Measurements from ENCODE around the gene HIGD2A. TPM values are rescaled to one million over a fixed set of nuclear protein-coding genes. Genes with fewer than 3 reads are reported as not detected.

Gene HIGD2A
- total and polyA plus RNA-seq, 2 donors (not counting 3 experiments of a cell fraction or from before 2014, with no cell fraction given) = 96.2 to 210 TPM

GRCh38 chr5:176432707-176433106, 44.2 kb downstream of the HIGD2A start:
- no peak for TF ChIP-seq JUN (IDR thresholded peaks at IDR 0.05; ENCODE audit: borderline replicate concordance, insufficient read depth, insufficient read length, low read depth)
- TF ChIP-seq EZH2 (IDR thresholded peaks at IDR 0.05; ENCODE audit: borderline replicate concordance, low read depth, low read length, severe bottlenecking) = no peak
- TF ChIP-seq POLR2AphosphoS5 (IDR thresholded peaks at IDR 0.05; ENCODE audit: insufficient read depth, low read depth, low read length) = no peak
- no peak for TF ChIP-seq CTCF (IDR thresholded peaks at IDR 0.05; ENCODE audit: extremely low read depth in 1 of 2, insufficient read depth in 1 of 2, low read depth in 1 of 2, low read length in 2 of 2)
- no peak for TF ChIP-seq GATA2 (IDR thresholded peaks at IDR 0.05; ENCODE audit: insufficient read depth, insufficient read length, low read depth, low read length)
- TF ChIP-seq FOS (IDR thresholded peaks at IDR 0.05; ENCODE audit: borderline replicate concordance, insufficient read depth, low read length) = no peak
- no peak for TF ChIP-seq MYC (IDR thresholded peaks at IDR 0.05; ENCODE audit: low read depth, low read length)
- TF ChIP-seq MAX (IDR thresholded peaks at IDR 0.05; ENCODE audit: insufficient read depth, insufficient read length) = no peak
- no peak for TF ChIP-seq POLR2A (IDR thresholded peaks at IDR 0.05; ENCODE audit: low read depth, low read length)
- Histone ChIP-seq H3K27me3 (ENCODE audit: control insufficient read depth in 2 of 2, insufficient read depth in 2 of 2, low read length in 2 of 2) (no peaks in the 10 kb centered on the region), H3K4me1 (ENCODE audit: control insufficient read depth, extremely low read depth, insufficient read depth, low read length) (peaks cover 12% of the 10 kb centered on the region), H3K27ac (ENCODE audit: insufficient read depth, low read depth, low read length) (no peak overlapping the region), H3K9ac (replicated peaks; ENCODE audit: extremely low read depth, insufficient read depth, low read length) (no peak overlapping the region), H3K79me2 (ENCODE audit: control insufficient read depth, insufficient read depth, low read length) (no peaks in the 10 kb centered on the region), H3K9me1 (replicated peaks; ENCODE audit: control insufficient read depth, extremely low read depth, insufficient read depth, low read length) (no peaks in the 10 kb centered on the region), H3K36me3 (ENCODE audit: control insufficient read depth in 2 of 2, extremely low read depth in 1 of 2, insufficient read depth in 2 of 2, low read length in 2 of 2) (no peaks in the 10 kb centered on the region), H3K9me3 (replicated peaks; ENCODE audit: control insufficient read depth, insufficient read depth, low read length) (no peaks in the 10 kb centered on the region), H3K4me3 (replicated peaks in 1 of 3; ENCODE audit: insufficient read depth in 1 of 3, low read depth in 1 of 3, low read length in 3 of 3) (no peak overlapping the region), H3K4me2 (ENCODE audit: insufficient read depth, low read length) (no peak overlapping the region), H2AFZ (ENCODE audit: low read depth, low read length) (no peak overlapping the region), H4K20me1 (replicated peaks; ENCODE audit: control insufficient read depth, extremely low read depth, insufficient read depth, low read length) (no peaks in the 10 kb centered on the region)
- ChIA-PET POLR2A (no interaction called here), CTCF (no interaction called here)
- FAIRE-seq (no peak), DNase-seq (ENCODE audit: low read depth, low spot score) (no peak)
- no TSS peak for BruUV-seq (replicated peaks)
- intact Hi-C loops (cut with micrococcal nuclease) = no loop called here
- dilution Hi-C loops (cut with MboI; ENCODE audit: extremely low pct_ligation_motif_present, low sequenced_read_pairs) = no loop called here
